ENCODE data around the gene STXBP1.
"Not testable (repeated sequence)": the region's sequence is repeated elsewhere in the genome, so short reads cannot be mapped to it uniquely, and the experiment has no call there.

The STXBP1 gene

GRCh38 chr9:127614961-127615360 is 2.9 kb downstream of the STXBP1 start:
- no peak for DNase-seq (ENCODE audit: low read depth in 3 of 3)

- not testable (repeated sequence) for DNase-seq (ENCODE audit: low read depth in 3 of 3)
Observed at GRCh38 chr9:127621339-127621970, 9.4 kb downstream of the STXBP1 start.

- no peak for DNase-seq (ENCODE audit: low read depth in 3 of 3)
Observed at GRCh38 chr9:127626752-127627493, 14.8 kb downstream of the STXBP1 start.

GRCh38 chr9:127627494-127627855 is 15.4 kb downstream of the STXBP1 start:
- no peak for DNase-seq (ENCODE audit: low read depth in 3 of 3)

GRCh38 chr9:127628758-127629467 is 16.8 kb downstream of the STXBP1 start:
- no peak for DNase-seq (ENCODE audit: low read depth in 3 of 3)

GRCh38 chr9:127629468-127630081 is 17.5 kb downstream of the STXBP1 start:
- no peak for DNase-seq (ENCODE audit: low read depth in 3 of 3)

- DNase-seq (ENCODE audit: low read depth in 3 of 3), result no peak
Observed at GRCh38 chr9:127633216-127633862, 21.3 kb downstream of the STXBP1 start.

GRCh38 chr9:127634021-127634420 is 21.9 kb downstream of the STXBP1 start:
- no peak for DNase-seq (ENCODE audit: low read depth in 3 of 3)

GRCh38 chr9:127634698-127635097 is 22.6 kb downstream of the STXBP1 start:
- DNase-seq (ENCODE audit: low read depth in 3 of 3), result no peak

- DNase-seq (ENCODE audit: low read depth in 3 of 3), result no peak
Observed at GRCh38 chr9:127635201-127635735, 23.2 kb downstream of the STXBP1 start.

GRCh38 chr9:127637322-127637847 is 25.3 kb downstream of the STXBP1 start:
- DNase-seq (ENCODE audit: low read depth in 3 of 3), result no peak

- no peak for DNase-seq (ENCODE audit: low read depth in 3 of 3)
Observed at GRCh38 chr9:127640908-127641545, 28.9 kb downstream of the STXBP1 start.

- DNase-seq (ENCODE audit: low read depth in 3 of 3), result no peak
Observed at GRCh38 chr9:127642082-127642740, 30.1 kb downstream of the STXBP1 start.

- DNase-seq (ENCODE audit: low read depth in 3 of 3), result no peak
Observed at GRCh38 chr9:127644146-127644827, 32.2 kb downstream of the STXBP1 start.

- no peak for DNase-seq (ENCODE audit: low read depth in 3 of 3)
Observed at GRCh38 chr9:127644943-127645342, 32.9 kb downstream of the STXBP1 start.

- DNase-seq (ENCODE audit: low read depth in 3 of 3), result no peak
Observed at GRCh38 chr9:127647451-127647850, 35.4 kb downstream of the STXBP1 start.

- no peak for DNase-seq (ENCODE audit: low read depth in 3 of 3)
Observed at GRCh38 chr9:127650518-127650917, 38.4 kb downstream of the STXBP1 start.

GRCh38 chr9:127651697-127652610 is 39.9 kb downstream of the STXBP1 start:
- no peak for DNase-seq (ENCODE audit: low read depth in 3 of 3)

- DNase-seq (ENCODE audit: low read depth in 3 of 3), result no peak
Observed at GRCh38 chr9:127652733-127653132, 40.7 kb downstream of the STXBP1 start.
